Measurements from ENCODE around the gene INHA.

INHA gene

GRCh38 chr2:219572237-219573001, at the start of gene INHA:
TSS of gene INHA (plus strand) at chr2:219572310. CDS start at chr2:219572375, 65 bp downstream.
- no peak for DNase-seq

- DNase-seq: no peak
Measured at GRCh38 chr2:219523031-219523671, 49.0 kb upstream of the INHA start.

- no peak for DNase-seq
Measured at GRCh38 chr2:219524817-219525216, 47.3 kb upstream of the INHA start.

DNA sequence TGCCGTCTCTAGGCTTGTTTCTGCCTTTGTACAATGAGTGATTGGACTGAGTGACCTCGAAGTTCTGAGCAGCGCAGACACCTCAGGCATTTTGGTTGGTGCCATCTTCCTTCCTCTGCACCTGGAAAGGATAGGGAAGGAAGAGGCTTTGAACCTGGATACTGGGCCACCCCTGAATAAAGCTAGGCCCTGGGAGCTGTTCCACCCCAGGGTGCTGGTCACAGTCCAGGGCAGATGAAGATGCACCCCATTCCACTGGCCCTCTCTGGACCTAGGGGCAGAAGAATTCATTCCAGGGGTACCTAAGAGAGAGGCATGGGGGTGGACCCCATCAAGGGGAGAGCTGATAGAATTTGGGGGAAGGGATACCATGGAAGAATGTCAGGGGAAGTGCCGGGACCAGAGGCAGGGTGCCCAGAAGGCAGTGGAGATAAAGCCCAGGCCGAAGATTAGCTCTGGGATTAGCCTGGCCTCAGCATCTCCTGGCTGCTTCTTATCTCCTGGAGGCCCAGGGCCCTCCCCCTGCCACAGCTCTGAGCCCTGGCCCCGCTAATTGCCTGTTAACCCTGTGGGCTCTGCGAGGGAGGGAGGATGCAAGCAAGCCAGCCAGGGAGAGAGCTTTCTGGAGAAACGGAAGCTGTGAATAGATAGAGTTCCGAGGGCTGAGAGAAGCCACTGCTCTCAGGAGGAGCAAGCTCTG, 46.4 kb upstream of the INHA start:
- no peak for DNase-seq

DNA sequence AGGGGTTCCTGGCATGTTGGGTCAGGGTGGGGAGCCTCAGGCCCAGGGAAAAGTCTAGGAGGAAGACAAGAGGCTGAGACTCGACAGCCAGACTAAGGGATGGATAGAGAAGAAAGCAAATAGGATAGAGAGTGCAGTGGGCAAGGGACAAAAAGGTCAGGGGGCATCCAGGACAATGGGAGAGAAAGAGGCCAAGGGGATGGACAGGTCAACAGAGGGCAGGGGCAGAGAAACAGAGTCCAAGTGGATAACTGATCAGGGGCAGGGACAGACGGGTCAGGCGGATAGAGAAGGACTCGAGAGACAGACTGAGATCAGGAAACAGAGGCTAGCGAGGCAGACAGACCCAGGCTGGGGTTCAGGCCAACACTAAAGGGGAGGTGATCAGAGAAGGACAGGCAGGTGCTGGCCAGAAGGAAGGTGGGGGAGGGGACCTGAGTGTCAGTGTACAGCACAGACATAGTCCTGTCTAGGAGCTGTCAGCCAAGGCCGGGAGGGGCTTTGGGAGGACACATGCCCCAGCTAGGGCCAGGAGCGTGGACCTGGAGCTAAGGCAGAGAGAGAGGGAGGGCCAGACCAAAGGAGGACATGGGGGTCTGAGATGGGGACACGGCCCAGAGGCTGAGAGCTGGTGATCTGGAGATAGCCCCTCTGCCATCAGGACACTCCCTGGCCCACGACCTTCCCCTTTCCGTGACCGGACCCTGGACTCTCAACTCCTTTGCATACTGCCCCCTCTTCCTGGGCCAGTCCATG, 45.6 kb upstream of the INHA start:
- DNase-seq: no peak

- DNase-seq: no peak
Measured at GRCh38 chr2:219527076-219527394, 45.1 kb upstream of the INHA start.

- no peak for DNase-seq
Measured at GRCh38 chr2:219527472-219527871, 44.6 kb upstream of the INHA start.

DNA sequence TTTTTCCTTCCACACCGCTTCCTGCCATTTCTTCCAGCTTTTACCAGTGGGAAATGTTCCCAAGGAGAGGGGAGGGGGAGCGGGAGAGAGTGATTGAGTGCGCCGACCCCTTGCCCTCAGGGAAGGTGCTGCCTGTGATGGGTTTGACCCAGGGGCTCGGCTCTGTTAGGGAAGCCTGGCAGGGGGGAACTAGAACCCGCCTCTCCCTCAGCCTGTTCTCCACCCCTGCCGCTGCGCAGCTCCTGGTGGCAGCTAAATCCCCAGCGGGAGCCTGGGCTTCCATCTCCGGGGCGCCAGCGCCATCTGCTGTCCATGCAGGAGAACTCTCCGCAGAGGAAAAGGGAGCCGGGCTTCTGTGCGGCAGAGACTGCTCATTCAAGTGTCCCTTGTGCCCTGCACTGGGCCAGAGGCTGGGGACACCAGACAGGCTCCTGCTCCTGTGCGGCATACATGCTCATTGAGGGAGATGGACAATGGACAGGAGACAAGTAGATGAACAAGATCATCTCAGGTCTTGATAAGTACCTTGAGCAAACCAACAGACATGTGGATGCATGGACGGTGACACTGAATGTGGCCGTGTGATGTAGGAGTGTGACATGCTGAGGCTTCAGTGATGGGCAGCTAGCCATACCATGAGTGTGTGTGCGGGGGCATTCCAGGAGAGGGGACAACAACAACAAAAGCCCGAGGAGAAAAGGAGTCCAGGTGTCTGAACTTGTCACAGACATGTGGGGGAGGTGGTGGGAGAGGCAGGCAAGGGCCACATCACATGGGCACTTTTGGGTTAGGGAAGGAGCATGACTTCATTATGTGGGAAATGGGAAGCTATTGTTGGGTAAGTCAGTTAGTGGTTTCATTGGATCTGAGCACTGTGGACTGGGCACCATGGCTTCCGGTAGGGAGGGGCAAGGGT, 41.8 kb upstream of the INHA start:
- DNase-seq: peak; percentile 86

DNA sequence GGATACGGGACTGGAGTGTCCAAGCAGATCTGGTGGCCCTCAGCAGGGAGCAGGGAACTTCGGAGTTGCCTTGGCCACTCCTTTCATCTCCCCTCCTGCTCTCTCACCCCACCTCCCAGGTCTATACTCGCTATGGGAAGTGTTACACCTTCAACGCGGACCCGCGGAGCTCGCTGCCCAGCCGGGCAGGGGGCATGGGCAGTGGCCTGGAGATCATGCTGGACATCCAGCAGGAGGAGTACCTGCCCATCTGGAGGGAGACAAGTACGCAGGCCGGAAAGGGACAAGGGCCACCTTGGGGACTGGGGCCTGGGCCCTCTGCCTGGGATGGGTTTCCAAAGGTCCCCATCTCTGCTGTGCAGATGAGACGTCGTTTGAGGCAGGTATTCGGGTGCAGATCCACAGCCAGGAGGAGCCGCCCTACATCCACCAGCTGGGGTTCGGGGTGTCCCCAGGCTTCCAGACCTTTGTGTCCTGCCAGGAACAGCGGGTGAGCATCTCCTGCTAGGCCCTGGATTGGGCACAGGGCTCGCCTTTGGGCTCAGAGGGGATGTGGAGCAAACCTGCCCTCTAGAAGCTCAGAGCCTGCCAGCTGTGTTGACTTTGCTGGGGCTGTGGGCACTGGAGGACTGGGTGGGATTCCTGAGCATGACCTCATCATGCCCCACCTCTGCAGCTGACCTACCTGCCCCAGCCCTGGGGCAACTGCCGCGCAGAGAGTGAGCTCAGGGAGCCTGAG, 40.3 kb upstream of the INHA start:
- DNase-seq: no peak

DNA sequence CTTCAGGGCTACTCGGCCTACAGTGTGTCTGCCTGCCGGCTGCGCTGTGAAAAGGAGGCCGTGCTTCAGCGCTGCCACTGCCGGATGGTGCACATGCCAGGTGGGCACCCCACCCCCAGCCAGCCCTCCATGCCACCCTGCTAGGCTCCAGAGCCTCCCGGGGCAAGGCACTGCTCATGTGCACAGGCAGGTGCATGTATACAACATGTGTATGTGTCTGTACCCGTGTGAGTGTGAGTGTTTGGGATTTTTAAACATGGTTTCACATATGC, 39.8 kb upstream of the INHA start:
- no peak for DNase-seq

- DNase-seq: no peak
Measured at GRCh38 chr2:219533930-219534661, 38.0 kb upstream of the INHA start.

DNA sequence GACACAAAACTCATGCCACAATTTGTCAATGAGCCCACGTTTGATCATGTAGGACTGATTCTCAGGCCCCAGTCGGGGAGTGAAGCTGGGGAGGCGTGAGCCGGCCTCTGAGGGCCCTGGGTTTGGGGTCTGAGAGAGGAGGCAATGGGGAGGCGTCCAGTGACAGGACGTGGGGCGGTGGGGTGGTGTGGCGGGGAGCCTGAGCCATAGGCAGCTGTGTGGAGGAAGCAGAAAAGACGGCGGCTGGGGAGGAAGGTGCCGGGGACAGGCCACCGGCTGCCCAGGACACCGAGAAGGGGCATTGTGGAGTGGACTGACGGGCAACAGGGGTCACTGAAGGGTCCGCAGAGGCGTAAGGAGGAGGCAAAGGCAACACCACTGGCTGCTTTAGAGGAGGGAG, 35.7 kb upstream of the INHA start:
- DNase-seq: no peak

GRCh38 chr2:219536967-219537366, 35.1 kb upstream of the INHA start:
- DNase-seq: no peak

- no peak for DNase-seq
Measured at GRCh38 chr2:219537657-219538488, 34.2 kb upstream of the INHA start.

DNA sequence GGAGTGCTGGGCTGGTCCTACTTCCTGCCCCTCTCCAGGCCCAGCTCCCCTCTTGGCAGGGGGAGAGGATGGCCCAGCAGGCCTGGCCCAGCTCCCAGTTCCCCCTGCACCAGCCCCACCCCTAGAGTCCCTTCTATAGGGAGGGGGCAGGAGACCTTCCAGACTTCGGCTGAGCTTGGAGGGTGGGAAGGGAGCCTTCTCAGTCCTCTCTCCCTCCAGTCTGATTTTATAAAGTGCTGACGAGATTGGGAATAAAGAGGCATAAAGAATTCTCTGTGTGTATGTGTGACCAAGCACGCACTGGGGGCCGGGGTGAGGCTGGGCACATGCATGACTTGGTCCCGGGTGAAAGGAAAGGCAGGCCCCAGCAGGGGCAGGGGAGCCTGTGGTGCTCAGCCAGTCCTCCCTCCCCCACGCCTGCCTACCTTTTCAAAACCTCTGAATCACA, 33.6 kb upstream of the INHA start:
- DNase-seq: no peak

GRCh38 chr2:219538956-219539788, 32.9 kb upstream of the INHA start:
- no peak for DNase-seq

- DNase-seq: no peak
Measured at GRCh38 chr2:219539926-219540678, 32.0 kb upstream of the INHA start.

GRCh38 chr2:219540784-219541504, 31.2 kb upstream of the INHA start:
- DNase-seq: no peak

Measured in activated naive CD4-positive, alpha-beta T cell treated with anti-CD3 and anti-CD28 coated beads, Interleukin-2, amount 50 U/mL, for 16 hours (primary cell).